Measurements from ENCODE around the gene TTC23. TPM values are rescaled to one million over a fixed set of nuclear protein-coding genes. Genes with fewer than 3 reads are reported as not detected.

TTC23 gene
- total RNA-seq, 2 experiments from 2014 or later: 2.8 to 7.6 TPM

DNA sequence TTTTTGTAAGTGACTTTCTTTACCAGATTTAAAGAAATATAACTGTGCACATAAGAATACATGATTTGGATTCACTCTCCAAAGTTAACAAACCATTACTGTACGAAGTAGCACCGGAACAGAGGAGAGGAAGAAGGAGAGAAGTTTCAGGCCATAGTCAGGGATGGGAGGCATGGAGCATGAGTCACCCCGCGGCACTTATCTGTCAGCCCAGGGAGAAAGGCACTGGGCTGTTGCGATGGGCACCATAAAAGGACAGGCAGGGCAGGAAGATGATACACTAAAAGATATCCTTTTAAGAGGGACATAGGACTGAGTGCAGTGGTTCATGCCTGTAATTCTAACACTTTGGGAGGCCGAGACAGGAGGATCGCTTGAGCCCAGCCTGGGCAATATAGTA lies 37.0 kb downstream of the TTC23 start:
- BruUV-seq (replicated peaks): no TSS peak
- H3K27ac ChIP-seq (ENCODE audit: low read depth, low read length, poor library complexity, severe bottlenecking): no peak overlapping the region
- H2AFZ ChIP-seq (ENCODE audit: low read length): no peak overlapping the region
- no peak for DNase-seq (ENCODE audit: low spot score)
- no peaks in the 10 kb centered on the region for H3K9me3 ChIP-seq (ENCODE audit: low read length)
- no peak overlapping the region for H3K4me3 ChIP-seq (ENCODE audit: low read depth, low read length, poor library complexity, severe bottlenecking)
- no peaks in the 10 kb centered on the region for H3K79me2 ChIP-seq (ENCODE audit: insufficient read depth, low read depth, low read length)
- TF ChIP-seq, protein P1, sequence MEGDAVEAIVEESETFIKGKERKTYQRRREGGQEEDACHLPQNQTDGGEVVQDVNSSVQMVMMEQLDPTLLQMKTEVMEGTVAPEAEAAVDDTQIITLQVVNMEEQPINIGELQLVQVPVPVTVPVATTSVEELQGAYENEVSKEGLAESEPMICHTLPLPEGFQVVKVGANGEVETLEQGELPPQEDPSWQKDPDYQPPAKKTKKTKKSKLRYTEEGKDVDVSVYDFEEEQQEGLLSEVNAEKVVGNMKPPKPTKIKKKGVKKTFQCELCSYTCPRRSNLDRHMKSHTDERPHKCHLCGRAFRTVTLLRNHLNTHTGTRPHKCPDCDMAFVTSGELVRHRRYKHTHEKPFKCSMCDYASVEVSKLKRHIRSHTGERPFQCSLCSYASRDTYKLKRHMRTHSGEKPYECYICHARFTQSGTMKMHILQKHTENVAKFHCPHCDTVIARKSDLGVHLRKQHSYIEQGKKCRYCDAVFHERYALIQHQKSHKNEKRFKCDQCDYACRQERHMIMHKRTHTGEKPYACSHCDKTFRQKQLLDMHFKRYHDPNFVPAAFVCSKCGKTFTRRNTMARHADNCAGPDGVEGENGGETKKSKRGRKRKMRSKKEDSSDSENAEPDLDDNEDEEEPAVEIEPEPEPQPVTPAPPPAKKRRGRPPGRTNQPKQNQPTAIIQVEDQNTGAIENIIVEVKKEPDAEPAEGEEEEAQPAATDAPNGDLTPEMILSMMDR (conservative IDR thresholded peaks at IDR 0.05; ENCODE audit: low read length): no peak
- TF ChIP-seq EZH2phosphoT487 (IDR thresholded peaks at IDR 0.05; ENCODE audit: borderline replicate concordance, low read depth, low read length): no peak
- H3K4me1 ChIP-seq (ENCODE audit: insufficient read depth, low read length, poor library complexity, severe bottlenecking): no peaks in the 10 kb centered on the region
- H3K4me2 ChIP-seq (ENCODE audit: low read length): no peak overlapping the region
- ChIA-PET CTCF (ENCODE audit: unreplicated experiment) (no interaction called here), POLR2A (no interaction called here)
- H3K36me3 ChIP-seq (ENCODE audit: insufficient read depth, low read length): no peaks in the 10 kb centered on the region
- H3K9me2 ChIP-seq (ENCODE audit: insufficient read depth, low read length): no peaks in the 10 kb centered on the region
- intact Hi-C loops (cut with micrococcal nuclease; ENCODE audit: unreplicated experiment): loop anchor here (5.0 kb wide), 3 partner anchors 110 to 770 kb away; no protein-coding TSS in a partner anchor
- H4K20me1 ChIP-seq (ENCODE audit: insufficient read depth, low read length): no peaks in the 10 kb centered on the region

DNA sequence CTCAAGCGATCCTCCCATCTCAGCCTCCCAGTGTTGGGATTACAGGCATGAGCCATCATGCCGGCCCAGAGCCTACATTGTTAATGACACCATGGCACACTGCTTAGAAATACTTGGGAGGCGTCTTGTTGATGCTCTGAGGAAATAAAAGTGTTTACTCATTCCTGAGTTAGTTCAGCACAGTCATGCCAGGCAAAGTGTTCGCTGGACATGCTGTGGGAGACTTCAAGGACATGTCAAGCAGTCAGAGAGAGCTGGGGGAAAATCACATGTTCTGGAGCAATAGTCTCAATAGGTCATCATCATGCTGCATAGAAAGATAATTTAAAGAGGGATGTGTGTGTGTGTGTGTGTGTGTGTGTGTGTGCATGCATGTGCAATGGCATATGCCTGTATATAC lies 37.5 kb downstream of the TTC23 start:
- TF ChIP-seq, protein P1 (conservative IDR thresholded peaks at IDR 0.05; ENCODE audit: low read length): no peak
- TF ChIP-seq EZH2phosphoT487 (IDR thresholded peaks at IDR 0.05; ENCODE audit: borderline replicate concordance, low read depth, low read length): no peak
- Histone ChIP-seq H2AFZ (ENCODE audit: low read length) (no peak overlapping the region), H3K4me1 (ENCODE audit: insufficient read depth, low read length, poor library complexity, severe bottlenecking) (no peaks in the 10 kb centered on the region), H3K4me2 (ENCODE audit: low read length) (no peak overlapping the region), H3K27ac (ENCODE audit: low read depth, low read length, poor library complexity, severe bottlenecking) (no peak overlapping the region), H3K79me2 (ENCODE audit: insufficient read depth, low read depth, low read length) (no peaks in the 10 kb centered on the region), H3K9me3 (ENCODE audit: low read length) (no peaks in the 10 kb centered on the region), H3K36me3 (ENCODE audit: insufficient read depth, low read length) (no peaks in the 10 kb centered on the region), H4K20me1 (ENCODE audit: insufficient read depth, low read length) (no peaks in the 10 kb centered on the region), H3K9me2 (ENCODE audit: insufficient read depth, low read length) (no peaks in the 10 kb centered on the region), H3K4me3 (ENCODE audit: low read depth, low read length, poor library complexity, severe bottlenecking) (no peak overlapping the region)
- ChIA-PET CTCF (ENCODE audit: unreplicated experiment) (no interaction called here), POLR2A (no interaction called here)
- DNase-seq (ENCODE audit: low spot score): no peak
- no TSS peak for BruUV-seq (replicated peaks)
- intact Hi-C loops (cut with micrococcal nuclease; ENCODE audit: unreplicated experiment): loop anchor here (5.0 kb wide), 3 partner anchors 110 to 770 kb away; no protein-coding TSS in a partner anchor

DNA sequence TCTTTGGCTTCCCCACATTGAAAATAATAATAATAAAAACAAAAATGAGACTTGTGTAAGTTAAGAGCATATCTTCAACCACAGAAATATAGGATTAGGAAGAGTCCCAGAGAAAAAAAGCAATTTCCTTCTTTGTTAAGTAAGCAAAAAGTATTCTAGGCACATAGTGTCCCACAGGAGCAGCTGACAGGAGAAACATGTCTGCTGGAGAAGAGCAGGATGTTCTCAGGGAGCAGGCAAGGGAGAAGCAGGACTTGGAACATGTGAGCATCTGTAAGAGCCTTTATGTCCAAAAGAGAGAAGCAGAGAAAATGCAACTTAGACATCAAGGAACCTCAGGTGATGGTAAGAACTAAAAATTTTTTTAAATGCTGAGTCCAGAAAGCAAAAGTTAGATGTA lies 39.0 kb downstream of the TTC23 start:
- H3K79me2 ChIP-seq (ENCODE audit: insufficient read depth, low read depth, low read length): no peaks in the 10 kb centered on the region
- no peaks in the 10 kb centered on the region for H3K4me1 ChIP-seq (ENCODE audit: insufficient read depth, low read length, poor library complexity, severe bottlenecking)
- H3K4me2 ChIP-seq (ENCODE audit: low read length): no peak overlapping the region
- no peak for DNase-seq (ENCODE audit: low spot score)
- TF ChIP-seq, protein P1 (conservative IDR thresholded peaks at IDR 0.05; ENCODE audit: low read length): no peak
- TF ChIP-seq EZH2phosphoT487 (IDR thresholded peaks at IDR 0.05; ENCODE audit: borderline replicate concordance, low read depth, low read length): no peak
- CTCF ChIA-PET (ENCODE audit: unreplicated experiment): interaction anchor here (1.1 kb wide), 1 partner anchor 111 kb away, joined by 3 read pairs; no protein-coding TSS in a partner anchor
- BruUV-seq (replicated peaks): no TSS peak
- no peaks in the 10 kb centered on the region for H3K9me3 ChIP-seq (ENCODE audit: low read length)
- no peak overlapping the region for H3K4me3 ChIP-seq (ENCODE audit: low read depth, low read length, poor library complexity, severe bottlenecking)
- H3K9me2 ChIP-seq (ENCODE audit: insufficient read depth, low read length): no peaks in the 10 kb centered on the region
- no peak overlapping the region for H2AFZ ChIP-seq (ENCODE audit: low read length)
- no peaks in the 10 kb centered on the region for H4K20me1 ChIP-seq (ENCODE audit: insufficient read depth, low read length)
- no peaks in the 10 kb centered on the region for H3K36me3 ChIP-seq (ENCODE audit: insufficient read depth, low read length)
- POLR2A ChIA-PET: no interaction called here
- no peak overlapping the region for H3K27ac ChIP-seq (ENCODE audit: low read depth, low read length, poor library complexity, severe bottlenecking)
- intact Hi-C loops (cut with micrococcal nuclease; ENCODE audit: unreplicated experiment): loop anchor here (5.0 kb wide), 3 partner anchors 108 to 768 kb away; no protein-coding TSS in a partner anchor
